Renal cortical epithelial cell (primary cell): ENCODE results near the gene ADM. TPM values are rescaled to one million over a fixed set of nuclear protein-coding genes. Genes with fewer than 3 reads are reported as not detected.

Experiments used
- DNase-seq: peaks from one replicate; pipeline ENCODE4 v3.0.0-alpha.2; 2011; ENCODE audit warnings: low read depth
- total RNA-seq: library from RNA; depleted of rRNA; stranded (reverse); fragments of >200 nt; gene quantifications from 2 replicates; pipeline ENCODE4 v1.2.3, GENCODE V29; 2014

The ADM gene
- total RNA-seq, 1 donor from 2014 or later, result 57.3 TPM

- peak; percentile 81 for DNase-seq
Observed at GRCh38 chr11:10309163-10310093, 4.6 kb downstream of the ADM start.

- no peak for DNase-seq
Observed at GRCh38 chr11:10310301-10310841, 5.5 kb downstream of the ADM start.

- no peak for DNase-seq
Observed at GRCh38 chr11:10311802-10312201, 6.9 kb downstream of the ADM start.

- DNase-seq, result peak; percentile 85
Observed at GRCh38 chr11:10314199-10315072, 9.6 kb downstream of the ADM start.

GRCh38 chr11:10315083-10315482, 10.2 kb downstream of the ADM start:
- DNase-seq, result no peak

GRCh38 chr11:10317151-10317755, 12.4 kb downstream of the ADM start:
- no peak for DNase-seq

- DNase-seq, result no peak
Observed at GRCh38 chr11:10317776-10318526, 13.1 kb downstream of the ADM start.

GRCh38 chr11:10318527-10318802, 13.6 kb downstream of the ADM start:
- DNase-seq, result no peak

- DNase-seq, result no peak
Observed at GRCh38 chr11:10319702-10320558, 15.1 kb downstream of the ADM start.

- DNase-seq, result no peak
Observed at GRCh38 chr11:10320736-10321465, 16.0 kb downstream of the ADM start.

GRCh38 chr11:10322401-10322800, 17.5 kb downstream of the ADM start:
- DNase-seq, result no peak

- DNase-seq, result peak; percentile 84
Observed at GRCh38 chr11:10322830-10323792, 18.2 kb downstream of the ADM start.

GRCh38 chr11:10323793-10324170, 18.9 kb downstream of the ADM start:
- DNase-seq, result peak; percentile 63

- no peak for DNase-seq
Observed at GRCh38 chr11:10324474-10324873, 19.6 kb downstream of the ADM start.

- DNase-seq, result peak; percentile 85
Observed at GRCh38 chr11:10325277-10326011, 20.6 kb downstream of the ADM start.

GRCh38 chr11:10326012-10326964, 21.4 kb downstream of the ADM start:
- peak; percentile 68 for DNase-seq

- peak; percentile 49 for DNase-seq
Observed at GRCh38 chr11:10327254-10327653, 22.4 kb downstream of the ADM start.
